HEK293T (cell line): ENCODE results near the gene CLDN19.

Source experiments
- ARNT ChIP-seq: fragments of 450-650 bp; IDR thresholded peaks from 2 replicates; pipeline ENCODE4 v1.6.1; 2017; ENCODE audit warnings: mild to moderate bottlenecking
- BHLHE40 ChIP-seq: fragments of 450-650 bp; IDR thresholded peaks from 2 replicates; pipeline ENCODE4 v1.6.1; 2016; ENCODE audit warnings: mild to moderate bottlenecking, moderate library complexity, borderline replicate concordance
- CTBP1 ChIP-seq: fragments of 450-650 bp; IDR thresholded peaks from 2 replicates; pipeline ENCODE4 v1.6.1; 2016; ENCODE audit warnings: borderline replicate concordance
- ELF4 ChIP-seq: fragments of 450-650 bp; IDR thresholded peaks from 2 replicates; pipeline ENCODE4 v1.6.1; 2017; ENCODE audit warnings: antibody characterized with exemption
- FOXA1 ChIP-seq: fragments of 450-650 bp; IDR thresholded peaks from 2 replicates; pipeline ENCODE4 v1.6.1; 2016; ENCODE audit warnings: mild to moderate bottlenecking
- FOXK2 ChIP-seq: fragments of 450-650 bp; IDR thresholded peaks from 2 replicates; pipeline ENCODE4 v1.6.1; 2016; ENCODE audit warnings: mild to moderate bottlenecking
- FOXM1 ChIP-seq: fragments of 450-650 bp; IDR thresholded peaks from 2 replicates; pipeline ENCODE4 v1.6.1; 2017; ENCODE audit warnings: mild to moderate bottlenecking, borderline replicate concordance
- LEF1 ChIP-seq: fragments of 450-650 bp; IDR thresholded peaks from 2 replicates; pipeline ENCODE4 v1.6.1; 2017; ENCODE audit warnings: mild to moderate bottlenecking, borderline replicate concordance
- NFRKB ChIP-seq: fragments of 450-650 bp; IDR thresholded peaks from 2 replicates; pipeline ENCODE4 v1.6.1; 2016; ENCODE audit warnings: mild to moderate bottlenecking, moderate library complexity
- PKNOX1 ChIP-seq: fragments of 450-650 bp; IDR thresholded peaks from 2 replicates; pipeline ENCODE4 v1.6.1; 2016
- SP1 ChIP-seq: fragments of 450-650 bp; IDR thresholded peaks from 2 replicates; pipeline ENCODE4 v1.6.1; 2017
- SUZ12 ChIP-seq: fragments of 450-650 bp; IDR thresholded peaks from 2 replicates; pipeline ENCODE4 v1.6.1; 2016; ENCODE audit warnings: mild to moderate bottlenecking
- TARDBP ChIP-seq: fragments of 450-650 bp; IDR thresholded peaks from 2 replicates; pipeline ENCODE4 v1.6.1; 2016

DNA sequence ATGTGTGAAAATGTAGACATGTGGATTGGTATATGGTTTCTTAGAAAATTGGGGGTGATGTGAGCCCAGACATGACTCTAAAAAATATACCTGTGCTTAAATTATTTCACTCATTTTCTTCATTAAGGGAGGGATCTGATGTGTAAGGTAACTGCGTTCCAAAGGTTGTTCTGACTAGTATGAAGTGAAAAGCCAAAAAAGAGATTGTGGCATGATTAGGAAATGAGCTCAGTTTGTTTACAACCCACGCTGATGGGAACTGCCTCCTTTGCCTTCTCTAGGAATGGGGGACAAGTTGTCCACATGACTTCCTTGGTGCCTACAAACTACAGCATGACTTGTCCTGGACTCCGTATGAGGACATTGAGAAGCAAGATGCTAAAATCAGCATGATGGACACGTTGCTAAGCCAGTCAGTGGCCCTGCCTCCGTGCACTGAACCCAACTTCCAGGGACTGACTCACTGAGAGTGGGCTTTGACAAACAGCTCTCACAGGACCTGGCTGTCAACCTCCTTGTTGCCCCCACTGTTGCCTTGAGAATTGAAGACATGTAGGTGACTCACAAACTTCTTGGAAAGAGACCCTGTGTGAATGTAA lies 35.0 kb upstream of the CLDN19 start:
- TF ChIP-seq PKNOX1 (peak; percentile 9; the same call in 1 of the 2 replicates), ARNT (no peak), FOXA1 (no peak), SP1 (no peak), ELF4 (no peak), BHLHE40 (no peak), FOXM1 (no peak), LEF1 (no peak), TARDBP (no peak), FOXK2 (no peak), SUZ12 (no peak), NFRKB (no peak), CTBP1 (no peak)
